H1 (cell line): ENCODE results near the gene FRY.

ENCODE experiments used
- CBX8 ChIP-seq: fragments of 300-800, 300-1000 bp; sonication (generic); IDR thresholded peaks from 2 replicates; pipeline ENCODE4 v1.7.1; 2016; ENCODE audit warnings: low read depth, low read length, borderline replicate concordance
- CHD1 ChIP-seq: IDR thresholded peaks from 2 replicates; pipeline ENCODE4 v1.6.1; 2012; ENCODE audit warnings: low read depth, low read length, improper control_type of control experiment
- CREB1 ChIP-seq: IDR thresholded peaks from 2 replicates; pipeline ENCODE4 v1.6.1; 2012; ENCODE audit warnings: inconsistent platforms
- EGR1 ChIP-seq: IDR thresholded peaks from 2 replicates; pipeline ENCODE4 v1.6.1; 2011; ENCODE audit warnings: low read depth, low read length, borderline replicate concordance
- EZH2 ChIP-seq: fragments of 200-600 bp; sonication (generic); IDR thresholded peaks from 2 replicates; pipeline ENCODE4 v1.7.1; 2012; ENCODE audit warnings: low read depth, mild to moderate bottlenecking, moderate library complexity, low read length, inconsistent platforms; ENCODE audit not compliant: severe bottlenecking
- GTF2F1 ChIP-seq: IDR thresholded peaks from 2 replicates; pipeline ENCODE4 v1.6.1; 2012; ENCODE audit warnings: low read depth, low read length, improper control_type of control experiment, borderline replicate concordance
- MAFK ChIP-seq: IDR thresholded peaks from 2 replicates; pipeline ENCODE4 v1.6.1; 2012; ENCODE audit warnings: low read depth, mild to moderate bottlenecking, improper control_type of control experiment, low read length
- RAD21 ChIP-seq, 2 experiments: IDR thresholded peaks in 1 of 2; conservative IDR thresholded peaks in 1 of 2; 2 replicates each; pipeline ENCODE4 v1.6.1; 2011; ENCODE audit warnings: low read depth in 2 of 2, low read length in 2 of 2, improper control_type of control experiment in 1 of 2, inconsistent platforms in 1 of 2, mild to moderate bottlenecking in 1 of 2, moderate library complexity in 1 of 2
- SIN3A ChIP-seq, 2 experiments: IDR thresholded peaks in 1 of 2; conservative IDR thresholded peaks in 1 of 2; 2 replicates each; pipeline ENCODE4 v1.6.1; 2011 to 2012; ENCODE audit warnings: low read length in 2 of 2, improper control_type of control experiment in 1 of 2, low read depth in 1 of 2, mild to moderate bottlenecking in 1 of 2
- SP2 ChIP-seq: IDR thresholded peaks from 2 replicates; pipeline ENCODE4 v1.6.1; 2012; ENCODE audit warnings: mild to moderate bottlenecking, low read length, inconsistent platforms
- TCF12 ChIP-seq: IDR thresholded peaks from 2 replicates; pipeline ENCODE4 v1.6.1; 2011; ENCODE audit warnings: low read depth, mild to moderate bottlenecking, low read length
- TEAD4 ChIP-seq: IDR thresholded peaks from 2 replicates; pipeline ENCODE4 v1.6.1; 2012; ENCODE audit warnings: low read depth, low read length, inconsistent platforms, mixed read lengths
- TF ChIP-seq, protein P1 (sequence below), 3 experiments: IDR thresholded peaks; 1 replicate in 2 of 3; 2 replicates in 1 of 3; pipeline versions ENCODE4 v1.5.1 to v1.6.1; 2011; ENCODE audit warnings: low read length in 3 of 3, mild to moderate bottlenecking in 3 of 3, inconsistent platforms in 2 of 3, low read depth in 1 of 3, moderate library complexity in 1 of 3; ENCODE audit not compliant: insufficient read depth in 1 of 3; ENCODE audit errors: control extremely low read depth in 1 of 3
- TF ChIP-seq, protein P2 (sequence below): IDR thresholded peaks from 2 replicates; pipeline ENCODE4 v1.6.1; 2012; ENCODE audit warnings: inconsistent platforms

GRCh38 chr13:32026623-32027022 is 5.0 kb upstream of the FRY start:
- TF ChIP-seq EZH2 = no peak
- TF ChIP-seq, protein P1, sequence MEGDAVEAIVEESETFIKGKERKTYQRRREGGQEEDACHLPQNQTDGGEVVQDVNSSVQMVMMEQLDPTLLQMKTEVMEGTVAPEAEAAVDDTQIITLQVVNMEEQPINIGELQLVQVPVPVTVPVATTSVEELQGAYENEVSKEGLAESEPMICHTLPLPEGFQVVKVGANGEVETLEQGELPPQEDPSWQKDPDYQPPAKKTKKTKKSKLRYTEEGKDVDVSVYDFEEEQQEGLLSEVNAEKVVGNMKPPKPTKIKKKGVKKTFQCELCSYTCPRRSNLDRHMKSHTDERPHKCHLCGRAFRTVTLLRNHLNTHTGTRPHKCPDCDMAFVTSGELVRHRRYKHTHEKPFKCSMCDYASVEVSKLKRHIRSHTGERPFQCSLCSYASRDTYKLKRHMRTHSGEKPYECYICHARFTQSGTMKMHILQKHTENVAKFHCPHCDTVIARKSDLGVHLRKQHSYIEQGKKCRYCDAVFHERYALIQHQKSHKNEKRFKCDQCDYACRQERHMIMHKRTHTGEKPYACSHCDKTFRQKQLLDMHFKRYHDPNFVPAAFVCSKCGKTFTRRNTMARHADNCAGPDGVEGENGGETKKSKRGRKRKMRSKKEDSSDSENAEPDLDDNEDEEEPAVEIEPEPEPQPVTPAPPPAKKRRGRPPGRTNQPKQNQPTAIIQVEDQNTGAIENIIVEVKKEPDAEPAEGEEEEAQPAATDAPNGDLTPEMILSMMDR (IDR thresholded peaks at IDR 0.05; ENCODE audit: control extremely low read depth in 1 of 3, insufficient read depth in 1 of 3, low read depth in 1 of 3, low read length in 3 of 3) = no peak
- TF ChIP-seq RAD21 (IDR thresholded peaks at IDR 0.05 in 1 of 2, conservative IDR thresholded peaks at IDR 0.05 in 1 of 2; ENCODE audit: low read depth in 2 of 2, low read length in 2 of 2) = no peak
- TF ChIP-seq CHD1 = no peak
- no peak for TF ChIP-seq MAFK
- TF ChIP-seq, protein P2, sequence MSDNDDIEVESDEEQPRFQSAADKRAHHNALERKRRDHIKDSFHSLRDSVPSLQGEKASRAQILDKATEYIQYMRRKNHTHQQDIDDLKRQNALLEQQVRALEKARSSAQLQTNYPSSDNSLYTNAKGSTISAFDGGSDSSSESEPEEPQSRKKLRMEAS = no peak
- TF ChIP-seq CBX8 = no peak
- no peak for TF ChIP-seq TEAD4
- TF ChIP-seq EGR1 = no peak
- TF ChIP-seq CREB1 = no peak
- no peak for TF ChIP-seq SP2
- no peak for TF ChIP-seq TCF12
- no peak for TF ChIP-seq SIN3A (conservative IDR thresholded peaks at IDR 0.05 in 1 of 2, IDR thresholded peaks at IDR 0.05 in 1 of 2; ENCODE audit: low read depth in 1 of 2, low read length in 2 of 2)
- no peak for TF ChIP-seq GTF2F1
